Breast epithelium (tissue), 4 donors: ENCODE measurements around the gene MCM7. TPM values are rescaled to one million over a fixed set of nuclear protein-coding genes. Genes with fewer than 3 reads are reported as not detected.

Source experiments
- DNase-seq, 2 donors: peaks; one replicate each; pipeline ENCODE4 v3.0.0-alpha.2; 2019; ENCODE audit warnings: low spot score in 2 of 2
- H3K27ac ChIP-seq, 2 donors: fragments of 200-600 bp; sonication (generic) in 1 of 2; one replicate each; pipeline ENCODE4 v1.5.1; 2016 to 2019; ENCODE audit warnings: mild to moderate bottlenecking in 1 of 2
- H3K27me3 ChIP-seq, 2 donors: fragments of 200-600 bp; sonication (generic) in 1 of 2; one replicate each; pipeline versions ENCODE4 v1.5.1 to v1.6.0; 2017 to 2019; ENCODE audit warnings: control low read depth in 1 of 2, mild to moderate bottlenecking in 1 of 2
- H3K36me3 ChIP-seq: fragments of 200-600 bp; one replicate; pipeline ENCODE4 v1.5.1; 2019
- H3K4me1 ChIP-seq, 2 donors: fragments of 200-600 bp; sonication (generic); one replicate each; pipeline ENCODE4 v1.5.1; 2016 to 2019; ENCODE audit warnings: control low read depth in 1 of 2
- H3K4me3 ChIP-seq, 3 donors: fragments of 200-600 bp; sonication (generic); 1 replicate in 2 of 3; 2 replicates in 1 of 3; pipeline ENCODE4 v1.5.1; 2016 to 2019; ENCODE audit warnings: mild to moderate bottlenecking in 3 of 3, moderate library complexity in 2 of 3
- H3K9me3 ChIP-seq, 2 donors: fragments of 200-600 bp; sonication (generic) in 1 of 2; one replicate each; pipeline ENCODE4 v1.5.1; 2016 to 2019; ENCODE audit warnings: control low read depth in 1 of 2
- CTCF ChIP-seq, 3 donors: fragments of 450-650 bp; IDR thresholded peaks; one replicate each; pipeline ENCODE4 v1.5.1; 2016 to 2017; ENCODE audit warnings: antibody characterized with exemption in 3 of 3, mild to moderate bottlenecking in 3 of 3, moderate library complexity in 3 of 3
- POLR2A ChIP-seq: fragments of 450-650 bp; IDR thresholded peaks from one replicate; pipeline ENCODE4 v1.6.1; 2016; ENCODE audit warnings: antibody characterized with exemption, mild to moderate bottlenecking, moderate library complexity
- POLR2AphosphoS5 ChIP-seq, 3 donors: sonication (generic); formaldehyde crosslinking; IDR thresholded peaks; one replicate each; pipeline ENCODE4 v1.6.1; 2017; ENCODE audit warnings: antibody characterized with exemption in 3 of 3
- intact Hi-C: fragments of 100-400 bp; cut with DNase I; formaldehyde crosslinking; loops from one replicate; pipeline ENCODE4 v1.15.1; 2023; ENCODE audit warnings: low total_unique reads
- total RNA-seq, 3 donors: library from RNA; depleted of rRNA; stranded (reverse); fragments of >200 nt; gene quantifications; one replicate each; pipeline ENCODE4 v1.1.0, GENCODE V29; 2016

Gene MCM7
- total RNA-seq, 3 donors from 2014 or later = 46.9 to 51.7 (median 50.1) TPM

GRCh38 chr7:100075418-100075817, 25.8 kb downstream of the MCM7 start:
- Histone ChIP-seq H3K9me3 (peaks cover 22 to 24% of the 10 kb centered on the region in 2 donors), H3K4me1 (peaks cover 0 to 5% of the 10 kb centered on the region in 2 donors), H3K4me3 (no peak overlapping the region), H3K36me3 (peaks cover 27% of the 10 kb centered on the region), H3K27ac (no peak overlapping the region), H3K27me3 (no peaks in the 10 kb centered on the region)
- intact Hi-C loops = no loop called here
- DNase-seq = no peak
- TF ChIP-seq POLR2AphosphoS5 (IDR thresholded peaks at IDR 0.05) (no peak), CTCF (IDR thresholded peaks at IDR 0.05) (no peak), POLR2A (no peak)

GRCh38 chr7:100074841-100075240, 26.4 kb downstream of the MCM7 start:
- Histone ChIP-seq H3K4me1 (no peaks in the 10 kb centered on the region), H3K36me3 (peaks cover 29% of the 10 kb centered on the region), H3K27me3 (no peaks in the 10 kb centered on the region), H3K4me3 (no peak overlapping the region), H3K9me3 (peaks cover 25 to 30% of the 10 kb centered on the region in 2 donors), H3K27ac (no peak overlapping the region)
- TF ChIP-seq CTCF (IDR thresholded peaks at IDR 0.05) = no peak
- no peak for TF ChIP-seq POLR2AphosphoS5 (IDR thresholded peaks at IDR 0.05)
- TF ChIP-seq POLR2A = no peak
- DNase-seq = no peak
- intact Hi-C loops = no loop called here

GRCh38 chr7:100072462-100072861, 28.7 kb downstream of the MCM7 start:
- Histone ChIP-seq H3K9me3 (peaks cover 25 to 31% of the 10 kb centered on the region in 2 donors), H3K27me3 (no peaks in the 10 kb centered on the region), H3K4me3 (no peak overlapping the region), H3K27ac (no peak overlapping the region), H3K36me3 (peaks cover 29% of the 10 kb centered on the region), H3K4me1 (no peaks in the 10 kb centered on the region)
- TF ChIP-seq CTCF (IDR thresholded peaks at IDR 0.05) (no peak), POLR2A (no peak), POLR2AphosphoS5 (IDR thresholded peaks at IDR 0.05) (no peak)
- no peak for DNase-seq
- intact Hi-C loops = no loop called here

- Histone ChIP-seq H3K4me1 (no peaks in the 10 kb centered on the region), H3K4me3 (peak overlapping the region in 1 of 3 donors; percentile 10), H3K27me3 (no peaks in the 10 kb centered on the region), H3K36me3 (peaks cover 29% of the 10 kb centered on the region), H3K27ac (no peak overlapping the region), H3K9me3 (peaks cover 25 to 31% of the 10 kb centered on the region in 2 donors)
- no peak for TF ChIP-seq CTCF (IDR thresholded peaks at IDR 0.05)
- no peak for TF ChIP-seq POLR2AphosphoS5 (IDR thresholded peaks at IDR 0.05)
- TF ChIP-seq POLR2A = no peak
- intact Hi-C loops = no loop called here
- no peak for DNase-seq
Measured at GRCh38 chr7:100071018-100071723, 30.0 kb downstream of the MCM7 start.

GRCh38 chr7:100069991-100070390, 31.2 kb downstream of the MCM7 start:
- peaks cover 25 to 31% of the 10 kb centered on the region in 2 donors for H3K9me3 ChIP-seq
- intact Hi-C loops = no loop called here
- no peak for DNase-seq
- no peaks in the 10 kb centered on the region for H3K4me1 ChIP-seq
- TF ChIP-seq POLR2AphosphoS5 (IDR thresholded peaks at IDR 0.05) (no peak), CTCF (IDR thresholded peaks at IDR 0.05) (no peak), POLR2A (no peak)
- no peak overlapping the region for H3K27ac ChIP-seq
- no peaks in the 10 kb centered on the region for H3K27me3 ChIP-seq
- H3K36me3 ChIP-seq = peaks cover 29% of the 10 kb centered on the region
- H3K4me3 ChIP-seq = no peak overlapping the region
